ENCODE measurements around the gene ITGA3. TPM values are rescaled to one million over a fixed set of nuclear protein-coding genes. Genes with fewer than 3 reads are reported as not detected.
"Not testable (repeated sequence)": the region's sequence is repeated elsewhere in the genome, so short reads cannot be mapped to it uniquely, and the experiment has no call there.

The ITGA3 gene
- total RNA-seq, 2 experiments from 2014 or later = 6.9 to 14.0 TPM

DNA sequence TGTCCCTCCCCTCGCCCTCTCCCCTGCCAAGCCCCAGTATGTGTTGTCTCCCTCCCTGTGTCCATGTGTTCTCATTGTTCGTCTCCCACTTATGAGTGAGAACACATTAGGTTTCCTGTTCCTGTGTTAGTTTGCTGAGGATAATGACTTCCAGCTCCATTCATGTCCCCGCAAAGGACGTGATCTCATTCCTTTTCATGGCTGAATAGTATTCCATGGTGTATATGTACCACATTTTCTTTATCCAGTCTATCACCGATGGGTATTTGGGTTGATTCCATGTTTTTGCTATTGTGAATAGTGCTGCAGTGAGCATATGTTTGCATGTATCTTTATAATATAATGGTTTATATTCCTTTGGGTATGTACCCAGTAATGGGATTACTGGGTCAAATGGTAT lies 15.4 kb upstream of the ITGA3 start:
- ATAC-seq (ENCODE audit: low read depth); H3K4me3 Mint-ChIP-seq; DNase-seq; H3K4me1 Mint-ChIP-seq; H3K9me3 Mint-ChIP-seq; H3K36me3 Mint-ChIP-seq; H3K27ac Mint-ChIP-seq; POLR2A ChIA-PET: not testable (repeated sequence)
- H3K27me3 Mint-ChIP-seq = peaks cover 12% of the 10 kb centered on the region

DNA sequence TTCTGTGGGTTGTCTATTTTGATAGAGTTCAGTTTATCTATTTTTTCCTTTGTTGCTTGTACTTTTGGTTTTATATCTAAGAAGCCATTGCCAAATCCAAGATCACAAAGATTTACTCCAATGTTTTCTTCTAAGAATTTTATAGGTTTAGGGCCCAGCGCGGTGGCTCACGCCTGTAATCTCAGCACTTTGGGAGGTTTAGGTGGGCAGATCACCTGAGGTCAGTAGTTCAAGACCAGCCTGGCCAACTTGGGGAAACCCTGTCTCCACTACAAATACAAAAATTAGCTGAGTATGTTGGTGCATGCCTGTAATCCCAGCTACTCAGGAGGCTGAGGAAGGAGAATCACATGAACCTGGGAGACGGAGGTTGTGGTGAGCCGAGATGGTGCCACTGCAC lies 13.7 kb upstream of the ITGA3 start:
- H3K27ac Mint-ChIP-seq = no peak overlapping the region

DNA sequence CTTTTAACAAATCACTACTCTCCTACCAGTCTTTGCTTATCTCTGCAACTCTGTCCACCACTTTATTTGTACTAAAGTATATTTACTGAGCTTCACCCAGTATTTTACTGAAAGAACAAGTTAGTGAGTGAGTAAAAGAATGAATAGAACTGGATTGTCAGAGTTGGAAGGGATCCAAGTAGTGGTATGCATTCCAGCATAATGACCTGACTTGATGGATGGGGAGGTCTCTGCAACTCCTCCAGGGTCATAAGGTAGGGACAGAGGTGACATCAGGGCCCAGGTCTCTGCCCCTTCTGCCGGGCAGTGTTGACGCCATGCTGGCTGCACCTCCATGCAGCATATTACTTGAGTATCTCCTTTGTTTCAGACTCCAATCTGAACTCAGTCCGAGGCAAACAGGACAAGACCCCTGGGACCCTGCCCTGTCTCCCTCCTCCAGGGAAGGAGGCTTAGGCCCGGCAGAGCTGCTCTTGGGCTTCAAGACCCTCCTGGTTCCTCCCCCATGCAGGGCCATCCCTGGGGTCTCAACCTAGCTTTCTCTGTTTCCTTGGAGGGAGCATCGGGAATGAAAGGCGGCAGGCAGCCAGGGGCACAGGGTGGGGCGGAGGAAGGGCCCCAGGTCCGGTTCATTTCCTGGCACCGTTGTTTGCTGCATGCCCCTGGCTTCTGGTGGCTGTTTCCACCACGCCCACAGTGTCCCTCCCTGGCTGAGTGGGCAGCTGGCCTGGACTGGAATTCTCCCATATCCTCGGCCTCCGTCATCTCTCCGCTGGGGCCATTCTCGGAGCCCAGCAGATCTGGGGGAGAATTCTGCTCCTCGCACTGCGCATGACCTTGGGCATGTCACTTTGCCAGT lies 12.4 kb upstream of the ITGA3 start:
- no peak for DNase-seq
- no peak for ATAC-seq (ENCODE audit: low read depth)
- Mint-ChIP-seq H3K4me1 (peaks cover 8% of the 10 kb centered on the region), H3K27me3 (peaks cover 5% of the 10 kb centered on the region), H3K4me3 (no peak overlapping the region), H3K36me3 (no peaks in the 10 kb centered on the region), H3K9me3 (no peaks in the 10 kb centered on the region), H3K27ac (no peak overlapping the region)
- POLR2A ChIA-PET = no interaction called here

More for the DNA sequence above, 13.7 kb upstream of the ITGA3 start:
- Mint-ChIP-seq H3K27me3 (peaks cover 5% of the 10 kb centered on the region), H3K4me1 (peaks cover 4% of the 10 kb centered on the region), H3K9me3 (no peaks in the 10 kb centered on the region), H3K4me3 (no peak overlapping the region), H3K36me3 (no peaks in the 10 kb centered on the region)
- POLR2A ChIA-PET = no interaction called here
- ATAC-seq (ENCODE audit: low read depth) = no peak
- no peak for DNase-seq

DNA sequence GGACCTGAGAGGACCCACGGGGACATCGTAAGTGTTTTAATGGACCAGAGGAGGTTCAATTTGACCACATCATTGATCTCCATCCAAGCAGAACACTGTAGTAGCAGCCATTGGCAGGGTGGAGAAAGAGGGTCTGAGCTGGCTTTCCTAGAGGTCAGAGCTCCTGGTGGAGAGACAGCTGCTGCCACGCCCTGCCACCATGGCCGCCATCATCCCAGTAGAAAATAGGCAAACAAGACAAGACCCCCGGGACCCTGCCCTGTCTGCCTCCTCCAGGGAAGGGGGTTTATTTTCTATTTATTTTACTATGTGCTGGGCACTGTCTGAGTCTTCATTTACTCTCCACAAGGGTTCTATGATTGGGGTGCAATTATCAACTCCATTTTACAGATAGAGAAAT lies 11.4 kb upstream of the ITGA3 start:
- Mint-ChIP-seq H3K4me1 (peaks cover 11% of the 10 kb centered on the region), H3K27ac (no peak overlapping the region), H3K27me3 (peaks cover 6% of the 10 kb centered on the region), H3K4me3 (no peak overlapping the region), H3K36me3 (no peaks in the 10 kb centered on the region), H3K9me3 (no peaks in the 10 kb centered on the region)
- POLR2A ChIA-PET = no interaction called here
- DNase-seq (no peak), ATAC-seq (ENCODE audit: low read depth) (no peak)

DNA sequence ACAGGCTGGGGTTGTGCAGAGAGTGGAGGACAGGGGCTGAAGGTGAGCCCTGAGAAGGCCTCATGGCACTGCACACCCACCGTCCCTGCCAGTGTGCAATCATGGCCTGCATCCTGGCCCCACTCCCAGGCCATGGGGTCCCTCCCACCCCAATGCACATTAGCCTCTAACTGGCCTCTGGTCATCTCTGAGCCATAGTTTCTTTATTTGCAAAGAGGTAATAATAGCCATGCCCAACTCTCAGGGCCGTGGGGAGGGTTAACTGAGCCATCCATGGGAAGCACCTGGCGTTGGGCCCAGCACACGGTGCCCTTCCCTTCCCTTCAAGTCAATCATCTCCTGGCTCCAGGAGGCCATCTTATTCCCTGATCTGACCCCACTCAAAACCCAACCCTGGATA lies 10.8 kb upstream of the ITGA3 start:
- DNase-seq = no peak
- Mint-ChIP-seq H3K4me3 (no peak overlapping the region), H3K4me1 (peaks cover 12% of the 10 kb centered on the region), H3K36me3 (no peaks in the 10 kb centered on the region), H3K9me3 (no peaks in the 10 kb centered on the region), H3K27me3 (peaks cover 9% of the 10 kb centered on the region), H3K27ac (no peak overlapping the region)
- POLR2A ChIA-PET = no interaction called here
- no peak for ATAC-seq (ENCODE audit: low read depth)

DNA sequence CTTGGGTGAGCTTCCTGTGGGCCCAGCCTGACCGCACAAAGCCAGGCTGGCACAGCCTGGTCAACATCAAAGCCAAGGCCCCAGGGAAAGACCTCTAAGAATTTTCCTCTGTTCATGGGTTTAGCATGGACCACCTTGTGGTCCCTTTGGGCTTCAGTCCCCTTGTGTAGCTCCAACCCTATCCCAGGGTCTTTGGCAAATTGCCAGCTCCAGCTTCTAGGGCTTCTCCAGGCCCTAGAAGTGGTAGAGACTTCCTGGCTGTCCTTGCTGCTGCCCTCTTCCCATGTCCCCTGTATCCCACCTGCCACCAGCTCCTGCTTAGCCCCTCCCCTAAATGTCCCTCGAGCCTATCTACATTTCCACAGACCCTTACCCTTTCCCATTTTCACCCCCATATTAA lies 9.7 kb upstream of the ITGA3 start:
- peaks cover 9% of the 10 kb centered on the region for H3K27me3 Mint-ChIP-seq
- H3K4me3 Mint-ChIP-seq = no peak overlapping the region
- DNase-seq (no peak), ATAC-seq (ENCODE audit: low read depth) (no peak)
- no peaks in the 10 kb centered on the region for H3K36me3 Mint-ChIP-seq
- H3K4me1 Mint-ChIP-seq = peaks cover 19% of the 10 kb centered on the region
- no peak overlapping the region for H3K27ac Mint-ChIP-seq
- no peaks in the 10 kb centered on the region for H3K9me3 Mint-ChIP-seq
- POLR2A ChIA-PET = no interaction called here

DNA sequence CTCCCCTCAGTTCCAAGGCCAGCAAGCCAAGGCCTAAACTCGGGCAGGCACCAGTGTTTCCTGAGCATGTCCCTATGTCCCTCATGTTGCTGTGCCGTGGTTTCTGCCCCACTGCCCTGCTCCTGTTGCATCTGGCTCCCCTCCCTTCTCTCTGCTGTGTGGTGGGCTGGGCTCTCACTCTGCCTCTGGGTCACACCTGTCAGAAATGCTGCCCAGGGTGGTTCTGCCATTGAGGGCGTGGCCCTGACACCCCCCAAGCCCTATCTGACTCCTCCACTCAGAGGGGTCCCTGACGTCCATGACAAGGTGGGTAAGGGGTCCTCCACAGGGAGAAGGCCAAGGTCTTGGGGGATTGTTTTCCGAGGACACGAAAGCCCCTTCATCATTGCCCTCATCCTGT lies 9.2 kb upstream of the ITGA3 start:
- DNase-seq (no peak), ATAC-seq (ENCODE audit: low read depth) (no peak)
- Mint-ChIP-seq H3K4me1 (peaks cover 24% of the 10 kb centered on the region), H3K36me3 (no peaks in the 10 kb centered on the region), H3K4me3 (no peak overlapping the region), H3K27ac (no peak overlapping the region), H3K9me3 (no peaks in the 10 kb centered on the region), H3K27me3 (peaks cover 9% of the 10 kb centered on the region)
- POLR2A ChIA-PET = no interaction called here

DNA sequence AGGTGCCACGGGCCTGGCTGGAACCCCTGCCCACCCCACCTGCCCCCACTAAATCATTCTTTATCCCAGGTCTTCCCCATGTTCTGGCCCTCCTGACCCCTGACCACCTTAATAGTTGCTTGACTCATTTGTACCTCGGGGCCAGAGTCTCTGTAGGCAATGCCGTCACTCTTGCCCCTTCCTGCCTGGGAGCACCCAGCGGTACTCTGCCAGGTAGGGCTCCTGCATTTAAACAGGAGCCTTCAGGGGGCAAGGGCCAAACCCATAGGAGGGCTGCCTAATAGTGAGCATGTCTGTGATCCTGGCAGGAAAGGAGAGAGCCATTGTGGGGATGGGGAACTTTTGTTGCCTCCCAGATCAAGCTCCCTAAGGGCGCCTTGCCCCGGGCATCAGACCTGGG lies 8.8 kb upstream of the ITGA3 start:
- peaks cover 5% of the 10 kb centered on the region for H3K27me3 Mint-ChIP-seq
- DNase-seq (no peak), ATAC-seq (ENCODE audit: low read depth) (no peak)
- POLR2A ChIA-PET = no interaction called here
- no peaks in the 10 kb centered on the region for H3K9me3 Mint-ChIP-seq
- peaks cover 27% of the 10 kb centered on the region for H3K4me1 Mint-ChIP-seq
- H3K4me3 Mint-ChIP-seq = no peak overlapping the region
- peak overlapping the region; percentile 14 for H3K27ac Mint-ChIP-seq
- no peaks in the 10 kb centered on the region for H3K36me3 Mint-ChIP-seq

DNA sequence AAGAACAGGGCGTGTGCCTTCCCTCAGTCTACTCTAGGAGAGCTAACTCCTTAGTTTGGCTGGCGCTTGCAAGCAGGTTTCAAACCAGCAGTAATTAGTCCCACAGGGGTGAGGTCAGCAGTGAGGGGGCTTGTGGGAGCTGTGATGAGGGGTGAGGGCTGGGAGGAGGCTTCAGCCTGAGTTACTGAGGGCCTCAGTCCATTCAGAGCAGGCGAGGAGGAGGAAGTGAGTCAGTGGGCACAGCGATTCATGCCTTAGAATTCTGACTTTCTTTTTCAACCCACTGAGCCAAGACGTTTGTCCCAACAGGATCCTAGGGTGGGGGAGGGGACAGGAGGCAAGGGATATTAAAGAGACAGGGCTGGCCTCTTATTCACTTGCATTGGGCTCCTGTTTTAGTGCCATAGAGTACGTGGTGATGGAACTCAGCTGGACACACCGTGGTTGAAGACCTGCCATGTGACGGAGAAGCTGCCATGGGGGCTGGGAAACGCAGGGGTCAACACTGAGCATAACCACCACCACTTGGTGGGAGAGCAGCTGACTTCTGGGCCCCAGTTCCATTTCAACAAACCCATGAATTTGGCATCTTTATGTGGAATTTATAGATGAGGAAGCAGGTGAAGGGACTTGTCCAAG lies 8.3 kb upstream of the ITGA3 start:
- H3K27ac Mint-ChIP-seq = peak overlapping the region; percentile 14
- DNase-seq (no peak), ATAC-seq (ENCODE audit: low read depth) (no peak)
- H3K27me3 Mint-ChIP-seq = peaks cover 4% of the 10 kb centered on the region
- POLR2A ChIA-PET = no interaction called here
- no peaks in the 10 kb centered on the region for H3K9me3 Mint-ChIP-seq
- H3K4me3 Mint-ChIP-seq = no peak overlapping the region
- no peaks in the 10 kb centered on the region for H3K36me3 Mint-ChIP-seq
- H3K4me1 Mint-ChIP-seq = peaks cover 30% of the 10 kb centered on the region

DNA sequence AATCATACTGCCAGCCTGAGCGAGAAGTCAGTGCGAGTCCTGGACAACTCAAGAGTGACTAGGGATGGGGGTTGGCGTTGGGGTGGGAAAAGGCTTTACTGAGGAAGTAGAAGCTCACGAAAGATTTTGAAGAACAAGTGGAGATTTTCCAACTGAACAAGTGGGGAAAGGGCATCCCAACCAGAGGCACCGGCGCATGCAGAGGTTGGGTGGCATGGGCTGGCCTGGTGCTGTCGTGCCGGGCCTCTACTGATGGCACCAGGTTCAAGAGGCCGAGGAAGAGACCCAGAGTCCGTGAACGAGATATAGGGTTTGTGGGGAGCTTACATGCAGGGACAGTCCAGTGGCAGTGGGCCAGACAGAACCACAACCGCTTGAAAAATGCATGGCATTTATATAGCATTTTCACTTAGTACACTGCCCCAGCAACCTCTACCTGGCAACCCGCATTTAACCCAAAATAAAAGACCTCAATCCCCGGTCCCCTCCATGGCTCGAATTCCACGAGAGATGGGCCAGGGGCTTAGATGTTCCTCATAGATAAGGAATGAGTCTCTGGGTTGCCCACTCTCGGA lies 7.7 kb upstream of the ITGA3 start:
- no peaks in the 10 kb centered on the region for H3K36me3 Mint-ChIP-seq
- POLR2A ChIA-PET = no interaction called here

DNA sequence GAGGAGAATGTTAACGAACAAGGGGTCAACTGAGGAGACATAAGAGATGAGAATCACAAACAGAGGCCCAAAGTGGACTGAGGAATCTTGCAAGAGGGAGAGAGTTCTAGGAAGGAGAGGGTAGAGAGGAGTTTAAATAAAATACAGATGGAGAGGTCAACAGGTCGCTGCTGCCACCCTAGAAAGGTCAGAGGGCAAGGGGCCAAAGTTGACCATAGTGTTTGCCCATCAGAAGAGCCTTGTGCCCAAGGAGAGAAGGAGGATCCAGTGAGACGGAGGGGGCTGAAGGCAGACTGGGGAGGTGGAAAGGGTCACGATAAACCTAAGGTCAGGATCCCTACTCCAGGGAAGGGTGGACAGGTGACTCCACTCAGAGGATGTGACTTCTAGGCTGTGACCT lies 6.9 kb upstream of the ITGA3 start:
- Mint-ChIP-seq H3K4me1 (peaks cover 31% of the 10 kb centered on the region), H3K4me3 (no peak overlapping the region), H3K27me3 (peaks cover 4% of the 10 kb centered on the region), H3K9me3 (no peaks in the 10 kb centered on the region), H3K27ac (no peak overlapping the region), H3K36me3 (no peaks in the 10 kb centered on the region)
- ATAC-seq (ENCODE audit: low read depth) (no peak), DNase-seq (no peak)
- POLR2A ChIA-PET = no interaction called here

More for the DNA sequence above, 7.7 kb upstream of the ITGA3 start:
- Mint-ChIP-seq H3K9me3 (no peaks in the 10 kb centered on the region), H3K4me1 (peaks cover 31% of the 10 kb centered on the region), H3K27me3 (peaks cover 4% of the 10 kb centered on the region), H3K27ac (no peak overlapping the region), H3K4me3 (no peak overlapping the region)
- DNase-seq (no peak), ATAC-seq (ENCODE audit: low read depth) (no peak)

DNA sequence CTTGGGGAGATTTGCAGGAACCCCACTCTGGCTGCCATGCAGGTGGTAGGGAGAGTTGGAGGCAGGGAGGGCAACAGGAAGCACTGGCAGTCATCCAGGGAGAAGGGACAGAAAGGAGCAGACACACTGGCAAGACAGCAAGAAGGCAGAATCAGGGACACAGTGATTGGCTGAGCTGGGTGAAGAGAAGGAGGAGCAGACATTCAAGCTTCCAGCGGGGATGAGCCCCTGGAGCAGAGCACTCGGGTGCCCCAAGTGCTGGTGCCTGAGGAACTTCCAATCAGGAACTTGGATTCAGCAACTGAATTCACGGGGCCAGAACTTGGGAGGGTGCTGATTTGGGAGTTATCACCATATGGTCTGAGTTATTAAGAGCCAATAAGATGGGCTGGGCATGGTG lies 6.3 kb upstream of the ITGA3 start:
- H3K4me1 Mint-ChIP-seq = peaks cover 31% of the 10 kb centered on the region
- H3K4me3 Mint-ChIP-seq = no peak overlapping the region
- H3K36me3 Mint-ChIP-seq = no peaks in the 10 kb centered on the region
- peaks cover 4% of the 10 kb centered on the region for H3K27me3 Mint-ChIP-seq
- POLR2A ChIA-PET = no interaction called here
- no peak for DNase-seq
- H3K27ac Mint-ChIP-seq = no peak overlapping the region
- no peak for ATAC-seq (ENCODE audit: low read depth)
- H3K9me3 Mint-ChIP-seq = no peaks in the 10 kb centered on the region

DNA sequence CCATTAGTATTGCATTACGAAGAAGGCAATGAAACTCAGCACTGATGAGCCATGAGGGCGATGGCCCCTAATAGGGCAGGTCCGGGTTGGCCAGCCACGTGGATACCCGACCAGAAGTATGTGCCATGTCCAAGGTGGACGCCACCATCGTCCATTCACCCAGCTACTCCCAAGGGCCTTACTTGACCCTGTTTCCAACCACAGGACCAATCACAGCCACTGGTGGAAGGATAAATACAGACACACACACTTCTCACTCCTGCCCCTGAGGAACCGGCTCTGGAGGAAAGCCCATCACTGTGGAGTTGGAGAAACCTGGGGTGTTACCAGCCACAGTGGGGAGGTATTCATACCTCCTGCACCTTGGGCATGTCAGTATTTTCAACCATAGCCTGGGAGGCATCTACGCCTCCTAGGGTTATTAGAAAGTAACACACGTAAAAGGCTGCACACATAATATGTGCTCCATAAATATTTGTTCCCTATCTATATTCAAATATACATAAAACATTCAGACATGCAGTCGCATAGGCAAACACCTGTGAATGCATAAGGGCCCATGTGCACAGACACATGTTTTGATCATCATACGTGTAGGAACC lies 5.4 kb upstream of the ITGA3 start:
- Mint-ChIP-seq H3K36me3 (no peaks in the 10 kb centered on the region), H3K4me3 (peak overlapping the region; percentile 54), H3K27me3 (peaks cover 4% of the 10 kb centered on the region), H3K27ac (no peak overlapping the region), H3K4me1 (peaks cover 36% of the 10 kb centered on the region), H3K9me3 (no peaks in the 10 kb centered on the region)
- POLR2A ChIA-PET = no interaction called here
- DNase-seq = no peak
- ATAC-seq (ENCODE audit: low read depth) = no peak
